Activated naive CD8-positive, alpha-beta T cell treated with anti-CD3 and anti-CD28 coated beads for 36 hours (primary cell): Measurements from ENCODE around the gene SLPI. TPM values are rescaled to one million over a fixed set of nuclear protein-coding genes. Genes with fewer than 3 reads are reported as not detected.

Source experiments
- DNase-seq: peaks from one replicate; pipeline ENCODE4 v3.0.0; 2021
- H3K27ac Mint-ChIP-seq: one replicate; pipeline ENCODE4 v1.8.0; 2022; ENCODE audit warnings: mild to moderate bottlenecking, moderate library complexity, mixed read lengths
- H3K27me3 Mint-ChIP-seq: one replicate; pipeline ENCODE4 v1.8.0; 2022; ENCODE audit warnings: mild to moderate bottlenecking, mixed read lengths
- H3K36me3 Mint-ChIP-seq: one replicate; pipeline ENCODE4 v1.8.0; 2021; ENCODE audit warnings: mild to moderate bottlenecking, mixed read lengths
- H3K4me1 Mint-ChIP-seq: one replicate; pipeline ENCODE4 v1.8.0; 2021; ENCODE audit warnings: mixed read lengths
- H3K4me3 Mint-ChIP-seq: one replicate; pipeline ENCODE4 v1.8.0; 2022; ENCODE audit warnings: mild to moderate bottlenecking, moderate library complexity, mixed read lengths
- H3K9me3 Mint-ChIP-seq: one replicate; pipeline ENCODE4 v1.8.0; 2022; ENCODE audit warnings: mixed read lengths
- total RNA-seq, 2 experiments: library from RNA; stranded (reverse); gene quantifications; one replicate each; pipeline ENCODE4 v1.2.3, GENCODE V29; 2021

The SLPI gene
- total RNA-seq, 2 experiments from 2014 or later = not detected

DNA sequence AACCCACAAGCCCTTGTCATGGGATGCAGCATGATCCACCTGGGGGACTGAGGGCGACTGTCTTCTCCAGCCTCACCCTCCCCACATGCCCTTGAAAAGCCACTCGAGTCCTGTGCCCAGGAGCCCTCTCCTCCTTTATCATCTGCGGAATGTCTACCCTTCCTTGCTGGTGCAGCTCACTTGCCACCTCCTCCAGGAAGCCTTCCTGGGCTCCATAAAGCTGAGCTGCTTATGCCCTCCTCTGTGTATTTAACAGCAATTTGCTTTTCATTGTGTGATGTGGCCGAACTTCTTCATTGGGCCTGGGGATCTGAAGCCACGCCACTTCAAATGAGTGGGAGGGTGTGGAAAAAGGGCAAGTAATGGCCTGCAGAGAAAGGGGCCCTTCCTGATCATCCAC, 34.5 kb upstream of the SLPI start:
- peaks cover 4% of the 10 kb centered on the region for H3K4me1 Mint-ChIP-seq
- H3K27ac Mint-ChIP-seq = no peak overlapping the region
- H3K27me3 Mint-ChIP-seq = peaks cover 33% of the 10 kb centered on the region
- H3K9me3 Mint-ChIP-seq = no peaks in the 10 kb centered on the region
- no peaks in the 10 kb centered on the region for H3K36me3 Mint-ChIP-seq
- no peak overlapping the region for H3K4me3 Mint-ChIP-seq
- no peak for DNase-seq

DNA sequence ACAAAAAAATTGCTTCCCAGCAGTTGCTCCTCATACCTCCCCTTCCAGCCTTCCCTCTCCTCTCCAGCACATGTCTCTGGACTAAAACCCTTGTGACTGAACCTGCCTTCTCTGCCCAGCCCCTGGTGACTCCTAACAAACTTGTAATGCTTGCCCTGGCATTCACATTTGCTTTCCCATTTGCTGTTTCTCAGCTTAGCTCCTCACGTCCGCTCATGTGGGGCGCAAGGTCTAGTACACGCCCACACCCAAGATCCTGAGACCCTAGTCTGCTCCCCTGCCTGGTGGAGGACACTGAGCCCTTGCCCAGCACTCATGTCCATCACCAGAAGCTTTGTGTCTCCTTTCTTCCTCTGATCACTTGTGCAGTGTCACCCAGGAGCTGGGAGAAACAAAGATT, 34.0 kb upstream of the SLPI start:
- H3K27me3 Mint-ChIP-seq = peaks cover 31% of the 10 kb centered on the region
- no peak for DNase-seq
- no peaks in the 10 kb centered on the region for H3K36me3 Mint-ChIP-seq
- no peaks in the 10 kb centered on the region for H3K9me3 Mint-ChIP-seq
- no peak overlapping the region for H3K4me3 Mint-ChIP-seq
- no peak overlapping the region for H3K27ac Mint-ChIP-seq
- H3K4me1 Mint-ChIP-seq = peaks cover 2% of the 10 kb centered on the region

DNA sequence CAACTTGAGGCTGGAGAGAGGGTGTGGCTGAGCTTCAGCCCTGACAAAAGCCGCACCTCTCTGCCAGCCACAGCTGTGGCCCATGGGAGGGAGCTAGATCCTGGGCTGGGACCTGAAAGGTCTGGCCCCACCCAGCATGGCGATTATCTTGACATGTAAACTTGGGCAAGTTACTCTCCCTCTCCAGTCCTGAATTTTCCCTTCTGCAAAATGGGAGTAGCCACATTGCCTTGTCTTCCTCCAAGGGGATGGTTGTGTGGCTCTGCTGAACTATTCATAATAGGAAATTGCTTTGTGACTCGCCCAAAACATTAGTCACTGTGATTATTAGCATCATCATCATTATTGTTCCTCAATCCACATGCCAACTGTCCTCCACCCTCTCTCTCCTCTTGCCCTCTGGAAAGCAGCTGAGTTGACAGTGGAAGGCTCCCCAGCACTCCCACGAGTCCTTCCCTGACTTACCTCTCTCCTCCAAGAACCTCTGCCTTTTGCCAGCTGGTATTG, 29.2 kb upstream of the SLPI start:
- Mint-ChIP-seq H3K27me3 (peaks cover 14% of the 10 kb centered on the region), H3K27ac (no peak overlapping the region), H3K9me3 (no peaks in the 10 kb centered on the region), H3K4me3 (no peak overlapping the region), H3K36me3 (no peaks in the 10 kb centered on the region), H3K4me1 (peaks cover 2% of the 10 kb centered on the region)
- DNase-seq = no peak

DNA sequence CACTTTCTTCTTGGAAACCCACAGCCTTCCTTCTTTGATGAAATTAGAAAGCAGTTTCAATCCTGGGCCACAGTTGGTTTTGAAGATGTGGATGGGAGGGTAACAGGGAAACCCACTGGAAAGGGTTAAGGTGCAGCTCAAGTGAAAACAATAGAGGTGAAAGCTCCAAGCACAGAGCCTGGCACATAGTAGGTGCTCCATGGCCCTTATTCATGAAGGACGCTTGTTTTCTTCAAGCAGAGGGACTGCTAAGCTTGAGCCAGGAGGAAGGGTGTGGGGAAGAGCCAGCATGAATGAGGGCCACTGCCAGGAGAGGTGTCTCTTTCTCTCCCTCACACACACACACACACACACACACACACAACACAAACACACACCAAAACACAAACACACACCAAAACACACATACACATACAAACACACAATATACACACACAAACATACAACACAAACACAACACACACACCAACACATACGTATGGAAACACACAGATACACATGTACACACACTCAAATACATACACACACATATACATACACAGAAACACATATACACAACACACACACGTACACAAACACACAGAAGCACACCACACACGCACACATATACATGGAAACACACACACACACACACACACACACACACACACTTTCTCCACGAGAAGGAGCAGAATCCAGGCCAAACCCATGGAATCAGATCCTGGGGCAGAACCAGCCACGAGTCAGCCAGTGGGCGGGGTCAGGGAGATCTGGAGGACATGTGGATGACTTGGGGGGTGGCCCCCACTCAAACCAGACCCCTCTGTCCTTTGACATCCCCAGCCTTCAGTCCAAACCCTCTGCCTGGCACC, 28.6 kb upstream of the SLPI start:
- Mint-ChIP-seq H3K9me3 (no peaks in the 10 kb centered on the region), H3K4me3 (no peak overlapping the region), H3K27me3 (peaks cover 13% of the 10 kb centered on the region), H3K4me1 (peaks cover 2% of the 10 kb centered on the region), H3K27ac (no peak overlapping the region), H3K36me3 (no peaks in the 10 kb centered on the region)
- no peak for DNase-seq

DNA sequence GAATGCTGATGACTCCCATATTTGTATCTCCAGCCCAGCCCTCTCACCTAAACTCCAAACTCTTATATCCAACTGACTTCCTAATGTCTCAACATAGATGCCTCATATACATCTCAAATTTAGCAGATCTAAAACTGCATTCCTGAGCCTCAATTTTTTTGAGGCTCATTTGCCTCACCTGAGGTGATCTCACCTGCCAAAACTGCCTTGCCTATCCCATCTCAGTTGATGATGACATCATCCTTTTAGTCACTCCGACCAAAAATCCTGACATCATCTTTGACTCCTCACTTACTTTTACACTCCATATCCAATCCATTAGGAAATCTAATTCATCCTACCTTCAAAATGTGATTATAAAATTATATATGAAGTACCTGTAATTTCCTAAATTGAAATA, 25.6 kb upstream of the SLPI start:
- Mint-ChIP-seq H3K9me3 (no peaks in the 10 kb centered on the region), H3K36me3 (no peaks in the 10 kb centered on the region), H3K27ac (no peak overlapping the region), H3K4me1 (peaks cover 2% of the 10 kb centered on the region), H3K27me3 (peaks cover 32% of the 10 kb centered on the region), H3K4me3 (no peak overlapping the region)
- no peak for DNase-seq

DNA sequence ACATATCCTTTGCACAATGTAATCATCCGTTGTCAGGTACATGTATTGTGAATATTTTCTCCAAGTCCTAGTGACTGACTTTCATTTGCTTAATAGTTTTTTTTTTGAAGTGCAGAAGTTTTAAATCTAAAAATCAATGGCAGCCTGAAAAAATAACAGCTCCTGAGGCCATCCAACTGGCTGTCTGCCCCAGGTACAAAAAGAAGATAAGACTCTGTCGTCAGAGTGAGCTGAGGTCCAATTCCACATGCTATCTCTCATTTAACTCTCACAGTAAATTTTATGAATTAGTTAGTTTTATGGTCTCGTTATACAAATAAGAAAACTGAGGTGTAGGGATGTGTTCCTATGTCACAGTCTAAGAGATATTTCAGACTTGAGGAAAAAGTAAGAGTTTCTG, 21.0 kb upstream of the SLPI start:
- H3K9me3 Mint-ChIP-seq = no peaks in the 10 kb centered on the region
- DNase-seq = no peak
- H3K27ac Mint-ChIP-seq = no peak overlapping the region
- H3K27me3 Mint-ChIP-seq = peaks cover 61% of the 10 kb centered on the region
- H3K4me1 Mint-ChIP-seq = no peaks in the 10 kb centered on the region
- no peak overlapping the region for H3K4me3 Mint-ChIP-seq
- H3K36me3 Mint-ChIP-seq = no peaks in the 10 kb centered on the region

DNA sequence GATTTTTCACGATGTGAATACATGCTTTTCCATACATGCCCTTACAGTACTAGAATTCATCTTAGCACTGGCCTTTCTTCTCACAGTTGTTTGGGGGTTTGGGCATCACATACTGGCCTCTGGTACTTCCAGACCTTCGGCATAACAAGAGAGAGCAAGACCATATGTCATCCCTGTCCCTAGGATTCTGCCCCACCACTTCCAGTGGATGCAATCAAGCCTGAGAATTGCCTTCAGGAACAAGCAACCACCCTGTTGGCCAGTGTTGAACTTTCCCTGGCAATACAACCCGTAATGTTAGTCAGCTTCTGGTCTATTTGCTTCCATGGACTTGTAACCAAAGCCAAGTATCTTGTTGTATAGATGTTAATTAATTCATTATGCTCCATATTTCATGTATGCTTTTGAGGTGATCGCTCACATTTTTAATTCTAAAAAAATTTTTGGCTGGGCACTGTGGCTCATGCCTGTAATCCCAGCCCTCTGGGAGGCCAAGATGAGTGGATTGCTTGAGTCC, 15.4 kb upstream of the SLPI start:
- Mint-ChIP-seq H3K4me3 (no peak overlapping the region), H3K9me3 (no peaks in the 10 kb centered on the region), H3K4me1 (no peaks in the 10 kb centered on the region), H3K27me3 (peaks cover 54% of the 10 kb centered on the region), H3K36me3 (no peaks in the 10 kb centered on the region), H3K27ac (no peak overlapping the region)
- DNase-seq = no peak

DNA sequence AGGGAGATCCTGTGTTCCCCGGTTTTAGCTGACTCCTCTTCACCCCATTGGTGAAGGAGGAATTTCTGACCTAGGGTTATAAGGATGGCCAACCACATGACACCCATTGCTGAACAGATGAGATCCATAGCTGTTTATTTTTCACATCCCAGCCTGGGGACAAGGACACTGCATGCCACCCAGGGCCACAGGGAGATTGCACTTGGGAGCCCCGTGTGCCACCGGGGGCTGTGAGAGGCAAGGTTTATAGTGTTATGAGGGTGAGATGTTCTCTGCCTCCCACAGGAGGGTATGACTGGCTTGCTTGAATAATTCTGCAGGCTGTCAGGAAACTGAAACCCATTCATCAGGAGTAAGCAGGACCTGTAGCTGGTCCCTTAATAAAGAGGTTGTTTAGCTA, 14.7 kb upstream of the SLPI start:
- H3K27me3 Mint-ChIP-seq = peaks cover 56% of the 10 kb centered on the region
- no peaks in the 10 kb centered on the region for H3K36me3 Mint-ChIP-seq
- no peak for DNase-seq
- no peaks in the 10 kb centered on the region for H3K9me3 Mint-ChIP-seq
- no peak overlapping the region for H3K27ac Mint-ChIP-seq
- no peak overlapping the region for H3K4me3 Mint-ChIP-seq
- no peaks in the 10 kb centered on the region for H3K4me1 Mint-ChIP-seq

DNA sequence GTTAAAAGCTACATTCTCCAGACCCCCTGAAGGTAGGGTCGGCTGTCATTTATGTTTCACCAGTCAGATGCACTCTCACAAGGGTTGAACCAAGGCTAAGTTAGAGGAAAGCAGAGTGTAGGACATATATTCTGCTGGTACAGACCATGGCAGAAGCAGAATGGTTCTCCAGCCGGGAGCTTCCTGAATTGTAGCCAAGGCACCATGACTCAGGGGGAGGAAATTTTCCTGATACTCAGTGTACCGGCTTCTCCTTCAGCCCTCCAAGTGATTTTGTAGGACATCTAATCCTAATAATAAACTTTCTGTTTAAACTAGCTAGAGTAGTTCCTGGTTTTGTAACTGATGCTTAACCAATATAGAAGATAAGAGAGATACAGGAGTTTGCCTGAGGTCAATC, 14.2 kb upstream of the SLPI start:
- peaks cover 52% of the 10 kb centered on the region for H3K27me3 Mint-ChIP-seq

DNA sequence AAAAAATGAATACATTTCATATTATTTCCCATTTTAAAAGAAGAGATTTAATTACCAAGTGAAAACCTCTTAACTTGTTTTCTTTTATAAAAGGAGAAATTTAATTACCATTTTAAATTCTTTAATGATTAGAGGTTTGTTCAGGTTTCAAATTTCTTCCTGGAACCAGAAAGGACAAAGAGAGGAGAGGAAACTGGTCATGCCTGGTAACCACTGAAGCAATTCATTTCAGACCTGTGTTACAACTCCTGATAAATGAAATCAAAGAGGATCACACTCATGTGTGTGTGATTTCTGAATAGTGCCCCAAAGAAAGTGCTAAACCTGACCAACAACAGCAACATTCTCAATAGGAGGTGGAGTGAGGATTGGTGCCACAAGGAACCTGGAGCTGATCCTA, 12.6 kb upstream of the SLPI start:
- no peaks in the 10 kb centered on the region for H3K4me1 Mint-ChIP-seq
- peaks cover 49% of the 10 kb centered on the region for H3K27me3 Mint-ChIP-seq
- H3K9me3 Mint-ChIP-seq = no peaks in the 10 kb centered on the region
- H3K27ac Mint-ChIP-seq = no peak overlapping the region
- DNase-seq = no peak
- H3K4me3 Mint-ChIP-seq = no peak overlapping the region
- no peaks in the 10 kb centered on the region for H3K36me3 Mint-ChIP-seq

More for the DNA sequence above, 14.2 kb upstream of the SLPI start:
- Mint-ChIP-seq H3K4me1 (no peaks in the 10 kb centered on the region), H3K4me3 (no peak overlapping the region), H3K9me3 (no peaks in the 10 kb centered on the region), H3K27ac (no peak overlapping the region), H3K36me3 (no peaks in the 10 kb centered on the region)
- no peak for DNase-seq

DNA sequence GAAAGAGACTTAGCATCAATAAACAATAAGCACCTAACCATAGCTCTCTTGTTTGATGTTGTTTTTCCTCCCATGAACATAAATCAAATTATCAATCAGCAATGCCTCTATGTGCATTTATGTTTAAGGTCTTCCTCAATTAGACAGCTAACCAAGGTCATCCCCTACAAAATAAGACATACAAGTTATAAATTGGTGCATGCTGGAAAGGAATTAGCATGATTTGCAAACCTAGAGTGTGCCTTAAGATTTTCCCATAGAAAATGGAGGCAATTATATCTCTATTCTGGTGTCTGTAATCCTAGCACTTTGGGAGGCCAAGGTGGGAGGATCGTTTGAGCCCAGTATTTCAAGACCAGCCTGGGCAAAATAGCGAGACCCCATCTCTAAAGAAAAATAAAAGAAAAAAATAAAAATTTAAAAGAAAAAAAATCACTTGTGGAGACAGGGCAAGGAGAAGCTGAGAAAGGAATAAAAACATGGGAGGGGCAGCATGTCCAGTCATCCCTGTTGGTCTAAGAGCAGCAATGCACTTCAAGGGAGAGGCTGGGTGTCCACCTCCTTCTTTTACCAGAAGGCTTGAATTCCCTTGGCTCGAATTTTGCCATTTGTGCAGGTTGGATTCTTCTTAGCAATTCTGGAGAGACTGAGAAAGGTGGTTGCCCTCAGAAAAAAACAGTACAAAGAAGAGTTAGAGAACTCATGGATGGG, 9.3 kb upstream of the SLPI start:
- H3K4me3 Mint-ChIP-seq = no peak overlapping the region
- no peaks in the 10 kb centered on the region for H3K36me3 Mint-ChIP-seq
- no peaks in the 10 kb centered on the region for H3K4me1 Mint-ChIP-seq
- no peak for DNase-seq
- no peaks in the 10 kb centered on the region for H3K9me3 Mint-ChIP-seq
- peaks cover 40% of the 10 kb centered on the region for H3K27me3 Mint-ChIP-seq
- H3K27ac Mint-ChIP-seq = no peak overlapping the region

DNA sequence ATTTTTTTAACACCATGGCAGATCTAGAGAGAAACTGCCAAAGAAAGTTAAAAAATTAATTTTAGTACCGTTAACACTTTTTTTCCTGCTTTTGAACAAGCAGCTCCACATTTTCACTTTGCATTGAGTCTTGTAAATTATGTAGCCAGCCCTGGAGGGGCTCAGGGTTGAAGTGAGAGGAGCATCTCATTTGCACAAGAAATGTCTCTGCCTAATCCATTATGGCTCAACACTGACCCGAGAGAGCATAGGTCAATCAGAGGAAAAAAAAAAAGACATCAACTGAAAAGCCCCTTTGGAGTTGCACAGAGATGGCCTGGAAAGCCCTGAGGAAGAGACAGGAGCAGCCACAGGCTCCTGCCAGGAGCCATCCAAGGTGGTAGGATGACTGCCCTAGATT, 4.3 kb upstream of the SLPI start:
- no peak overlapping the region for H3K4me3 Mint-ChIP-seq

DNA sequence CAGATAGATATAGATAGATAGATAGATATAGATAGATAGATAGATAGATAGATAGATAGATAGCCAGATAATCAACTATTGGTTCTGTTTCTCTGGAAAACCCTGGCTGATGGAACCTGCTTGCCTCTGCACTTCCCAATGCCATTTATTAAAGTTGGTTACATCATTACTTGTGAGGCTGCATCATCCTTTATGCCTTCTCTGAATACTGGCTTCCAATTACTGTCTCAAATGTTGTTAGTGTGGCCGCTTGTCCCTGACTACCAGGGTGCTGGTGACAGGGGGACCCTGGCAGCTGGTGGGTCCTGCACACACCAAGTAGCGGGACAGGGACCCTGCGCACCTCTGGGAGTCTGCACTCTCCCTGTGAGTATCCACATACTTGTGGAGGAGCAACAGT, 3.9 kb upstream of the SLPI start:
- no peak overlapping the region for H3K27ac Mint-ChIP-seq
- no peaks in the 10 kb centered on the region for H3K9me3 Mint-ChIP-seq
- H3K4me1 Mint-ChIP-seq = peaks cover 7% of the 10 kb centered on the region
- peaks cover 33% of the 10 kb centered on the region for H3K27me3 Mint-ChIP-seq
- no peak overlapping the region for H3K4me3 Mint-ChIP-seq
- no peaks in the 10 kb centered on the region for H3K36me3 Mint-ChIP-seq
- DNase-seq = no peak

More for the DNA sequence above, 4.3 kb upstream of the SLPI start:
- Mint-ChIP-seq H3K36me3 (no peaks in the 10 kb centered on the region), H3K27me3 (peaks cover 33% of the 10 kb centered on the region), H3K9me3 (no peaks in the 10 kb centered on the region), H3K4me1 (peaks cover 7% of the 10 kb centered on the region), H3K27ac (no peak overlapping the region)
- DNase-seq = no peak

DNA sequence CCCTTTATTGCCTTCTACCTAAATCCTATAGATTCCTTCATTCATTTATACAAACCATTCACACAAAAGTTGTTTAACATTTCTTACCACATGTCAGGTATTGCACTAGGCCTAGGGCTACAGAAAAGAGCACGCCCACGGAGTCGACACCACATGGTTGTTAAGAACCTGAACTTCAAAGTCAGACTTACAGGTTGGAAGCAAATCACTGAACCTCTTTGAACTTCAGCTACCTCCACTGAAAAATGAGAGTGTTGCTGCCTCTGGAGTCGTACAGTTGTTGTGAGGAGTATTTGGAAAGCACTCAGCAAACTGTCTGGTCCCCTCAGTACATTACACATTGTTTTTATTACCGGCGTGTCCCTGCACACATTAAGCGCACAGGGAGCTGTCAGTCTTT, 3.3 kb upstream of the SLPI start:
- Mint-ChIP-seq H3K36me3 (no peaks in the 10 kb centered on the region), H3K9me3 (no peaks in the 10 kb centered on the region), H3K4me3 (no peak overlapping the region), H3K27me3 (peaks cover 29% of the 10 kb centered on the region), H3K27ac (no peak overlapping the region), H3K4me1 (peaks cover 7% of the 10 kb centered on the region)
- DNase-seq = no peak

DNA sequence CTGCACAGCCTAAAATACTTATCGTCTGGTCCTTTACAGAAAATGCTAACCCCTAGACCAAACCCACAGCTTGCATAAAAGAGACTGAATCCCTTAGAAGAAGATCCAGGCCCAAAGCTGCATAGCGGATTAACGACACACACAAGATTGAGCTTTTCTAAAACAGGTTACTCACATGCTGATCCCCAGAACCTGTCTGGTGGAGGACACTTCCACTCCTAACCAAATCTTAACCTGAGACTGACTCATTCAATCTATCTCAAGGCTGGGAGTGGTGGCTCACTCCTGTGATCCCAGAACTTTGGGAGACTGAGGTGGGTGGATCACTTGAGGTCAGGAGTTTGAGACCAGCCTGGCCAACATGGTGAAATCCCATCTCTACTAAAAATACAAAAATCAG, 2.8 kb upstream of the SLPI start:
- H3K4me1 Mint-ChIP-seq = peaks cover 7% of the 10 kb centered on the region
- no peak overlapping the region for H3K4me3 Mint-ChIP-seq
- H3K27ac Mint-ChIP-seq = no peak overlapping the region
- no peaks in the 10 kb centered on the region for H3K9me3 Mint-ChIP-seq
- H3K36me3 Mint-ChIP-seq = no peaks in the 10 kb centered on the region
- no peak for DNase-seq
- peaks cover 30% of the 10 kb centered on the region for H3K27me3 Mint-ChIP-seq
